ENCODE results near the gene LHX6.
A peak's percentile ranks its signal among the peaks of the same experiment; 100 is the strongest.

LHX6 gene

GRCh38 chr9:122228568-122229484 is at the start of gene LHX6:
Gene LHX6 (minus strand): TSS chr9:122228957. CDS start chr9:122228740, 217 bp downstream.
- no peak within 1 kb of the TSS for H3K27ac ChIP-seq
- no peak for DNase-seq (ENCODE audit: low read depth, low spot score)

GRCh38 chr9:122277285-122277897 is 48.6 kb upstream of the LHX6 start:
- DNase-seq (ENCODE audit: low read depth, low spot score), result no peak
- no peak overlapping the region for H3K27ac ChIP-seq

GRCh38 chr9:122276096-122276495 is 47.3 kb upstream of the LHX6 start:
- H3K27ac ChIP-seq, result no peak overlapping the region
- no peak for DNase-seq (ENCODE audit: low read depth, low spot score)

DNA sequence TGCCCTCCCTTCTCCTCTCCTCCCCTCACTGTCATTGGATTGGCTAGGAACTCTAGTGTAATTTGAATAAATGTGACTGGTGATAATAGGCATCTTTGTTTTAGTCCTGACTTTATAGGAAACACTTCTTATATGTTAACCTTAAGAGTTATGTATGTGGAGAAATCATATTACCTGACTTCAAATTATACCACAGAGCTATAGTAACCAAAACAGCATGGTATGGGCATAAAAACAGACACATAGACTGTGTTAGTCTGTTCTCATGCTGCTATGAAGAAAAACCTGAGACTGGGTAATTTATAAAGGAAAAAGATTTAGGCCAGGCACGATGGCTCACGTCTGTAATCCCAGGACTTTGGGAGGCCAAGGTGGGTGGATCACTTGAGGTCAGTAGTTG is 45.3 kb upstream of the LHX6 start:
- no peak overlapping the region for H3K27ac ChIP-seq
- DNase-seq (ENCODE audit: low read depth, low spot score), result no peak

GRCh38 chr9:122268041-122268814 is 39.5 kb upstream of the LHX6 start:
- no peak for DNase-seq (ENCODE audit: low read depth, low spot score)
- no peak overlapping the region for H3K27ac ChIP-seq

DNA sequence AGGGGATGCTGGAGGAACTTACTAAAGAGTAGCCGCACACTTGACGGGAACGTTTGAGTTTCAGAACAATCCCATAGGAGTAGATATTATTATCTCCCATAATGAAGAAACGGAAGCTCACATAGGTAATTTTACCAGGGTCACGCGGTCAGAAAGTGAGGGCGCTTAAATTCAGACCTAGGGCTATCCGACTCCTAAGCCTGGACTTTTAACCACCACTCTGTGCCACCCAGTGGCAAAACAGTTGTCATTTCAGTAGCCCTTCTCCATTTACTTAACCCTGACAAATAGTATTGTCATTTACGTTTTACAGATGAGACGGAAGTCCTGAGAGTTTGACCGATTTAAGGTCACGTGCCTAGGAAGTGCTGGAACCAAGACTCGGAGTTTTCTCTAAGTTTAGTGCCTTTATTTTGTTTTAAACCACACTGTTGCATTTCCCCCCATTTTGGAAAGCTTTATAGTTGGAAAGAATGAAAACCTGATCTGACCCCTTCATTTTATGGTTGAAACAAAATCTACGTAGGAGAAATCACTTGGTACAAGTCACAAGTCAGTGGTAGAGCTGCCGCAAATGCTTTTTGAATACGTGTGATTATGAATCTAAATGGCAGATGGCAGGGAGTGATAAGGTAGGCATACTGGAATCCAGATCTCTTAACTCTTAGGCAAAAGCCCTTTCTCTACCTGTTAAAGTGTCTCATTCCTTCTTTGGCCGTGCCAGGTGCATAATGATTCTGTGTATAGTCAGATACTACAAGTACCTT is 36.6 kb upstream of the LHX6 start:
- peak overlapping the region; percentile 84 for H3K27ac ChIP-seq
- DNase-seq (ENCODE audit: low read depth, low spot score), result no peak

DNA sequence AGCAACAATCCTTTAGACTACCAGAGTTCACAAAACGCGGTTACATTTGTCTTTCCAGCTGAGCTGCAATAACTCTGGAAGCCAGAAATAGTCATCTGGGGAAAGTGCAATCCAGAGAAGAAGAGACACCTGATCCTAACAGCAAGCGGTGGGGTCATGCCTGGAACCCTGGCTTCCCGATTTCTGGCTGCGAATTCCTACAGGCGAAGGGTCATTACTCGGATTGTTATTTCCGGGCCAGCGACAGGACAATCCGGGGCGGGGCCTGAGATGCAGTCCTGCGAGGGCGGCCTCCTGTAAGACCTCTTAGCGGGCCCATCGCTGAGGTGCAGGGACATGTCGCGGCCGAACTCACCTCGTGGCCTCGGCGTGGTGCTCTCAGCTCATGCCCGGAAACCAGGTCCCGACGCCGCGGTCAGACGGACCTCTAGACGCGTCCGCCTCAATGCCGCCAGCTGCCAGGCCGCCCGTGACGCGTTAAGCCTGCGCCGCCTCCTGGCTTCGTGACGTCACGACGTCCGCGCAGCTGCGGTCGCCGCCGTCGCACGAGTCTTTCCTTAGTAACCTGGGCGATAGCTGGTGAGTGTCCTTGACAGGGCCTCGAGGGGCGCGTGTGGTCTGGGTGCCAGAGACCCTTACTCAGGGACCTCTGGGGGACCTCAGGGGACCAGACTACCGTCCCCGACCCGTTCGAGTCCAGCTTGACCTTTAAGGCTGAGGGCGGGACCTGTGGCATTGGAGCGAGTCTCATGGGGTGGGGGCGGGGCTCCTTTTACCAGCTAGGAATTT is 35.8 kb upstream of the LHX6 start, which contains the start of the genes MRRF and RBM18:
Gene MRRF (plus strand): TSS at position 523 of the 789 bp plus-strand sequence. CDS start 6,010 bp downstream, outside the sequence.
Gene RBM18 (minus strand): TSS at position 481 of the 789 bp plus-strand sequence. CDS start 3,348 bp downstream, outside the sequence.
- peak within 1 kb of the TSS; percentile 84 for H3K27ac ChIP-seq
- DNase-seq (ENCODE audit: low read depth, low spot score), result peak; percentile 31

DNA sequence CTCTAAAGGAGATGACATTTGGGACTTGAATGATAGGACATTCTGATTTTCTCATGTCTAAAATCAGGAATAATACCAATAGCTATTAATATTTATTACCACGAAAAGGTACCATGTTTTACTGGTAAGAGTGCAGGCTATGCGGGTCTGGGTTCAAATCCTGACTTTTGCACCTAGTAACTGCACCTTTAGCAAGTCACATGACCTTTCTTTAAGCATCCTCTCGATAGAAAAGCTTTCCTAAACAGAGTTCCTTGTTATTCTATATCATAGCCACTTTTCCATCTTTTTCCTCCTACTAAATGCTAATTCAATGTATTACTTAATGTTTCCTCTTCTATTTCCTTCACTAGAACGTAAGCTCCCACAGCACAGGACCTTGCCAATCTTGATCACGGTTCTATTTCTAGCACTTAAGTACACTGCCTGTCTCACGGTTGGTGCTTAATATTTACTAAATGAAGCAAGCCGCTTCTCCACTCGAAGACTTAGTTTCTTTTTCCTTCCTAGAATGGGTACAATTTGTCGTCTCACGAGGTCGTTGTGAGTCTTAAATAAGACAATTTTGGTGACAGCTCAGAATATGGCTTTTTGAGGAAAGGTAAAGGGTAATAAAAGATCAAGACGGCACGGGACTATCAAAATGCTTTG is 35.1 kb upstream of the LHX6 start:
- no peak for DNase-seq (ENCODE audit: low read depth, low spot score)
- H3K27ac ChIP-seq, result peak overlapping the region; percentile 84

GRCh38 chr9:122262073-122262472 is 33.3 kb upstream of the LHX6 start:
- no peak for DNase-seq (ENCODE audit: low read depth, low spot score)
- no peak overlapping the region for H3K27ac ChIP-seq

DNA sequence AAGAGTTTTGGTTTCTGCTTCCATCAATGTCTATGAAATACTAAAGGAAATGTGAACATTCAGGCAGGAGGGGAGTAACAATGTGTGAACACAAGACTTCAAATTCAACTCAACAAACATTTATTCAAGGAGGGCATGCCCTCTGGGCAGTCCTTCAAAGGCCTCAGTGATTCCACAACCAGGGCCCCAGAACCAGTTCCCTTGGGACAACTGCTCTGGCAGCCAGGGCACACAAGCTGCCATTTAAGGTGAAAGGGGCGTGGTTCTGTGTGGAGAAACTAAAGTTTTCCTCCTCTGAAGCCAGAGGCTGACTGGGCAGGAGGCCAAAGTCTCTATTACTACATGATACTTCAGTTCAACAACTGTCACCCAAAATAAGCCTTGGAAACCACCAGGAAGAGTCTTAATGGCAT is 32.7 kb upstream of the LHX6 start:
- H3K27ac ChIP-seq, result no peak overlapping the region
- peak; percentile 16 for DNase-seq (ENCODE audit: low read depth, low spot score)

DNA sequence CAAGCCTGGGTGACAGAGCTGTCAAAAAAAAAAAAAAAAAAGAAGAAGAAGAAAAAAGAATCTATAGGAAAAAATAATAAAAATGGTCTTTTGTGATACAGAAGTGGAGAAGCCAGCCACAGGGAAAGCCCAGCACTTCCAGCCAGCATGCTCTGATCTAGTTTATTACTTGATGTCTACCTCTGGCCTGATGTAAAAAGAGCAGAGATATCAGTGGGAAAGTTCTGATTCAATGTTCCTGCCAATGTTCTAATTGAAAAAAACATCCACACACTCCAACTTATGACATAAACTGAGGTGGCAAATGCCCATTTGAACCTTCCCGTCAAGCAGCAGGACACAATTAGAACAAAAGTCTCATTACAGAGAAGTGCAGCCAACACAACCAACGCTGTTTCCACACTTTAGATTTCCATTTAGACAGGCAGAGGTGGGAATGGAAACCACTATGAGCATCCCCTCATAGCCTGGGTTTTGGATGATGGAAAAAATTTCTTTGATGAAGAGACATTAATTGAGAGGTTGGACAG is 30.2 kb upstream of the LHX6 start:
- no peak overlapping the region for H3K27ac ChIP-seq
- DNase-seq (ENCODE audit: low read depth, low spot score), result no peak

- no peak for DNase-seq (ENCODE audit: low read depth, low spot score)
- no peak overlapping the region for H3K27ac ChIP-seq
Measured at GRCh38 chr9:122256206-122256605, 27.4 kb upstream of the LHX6 start.

GRCh38 chr9:122254761-122255160 is 26.0 kb upstream of the LHX6 start:
- DNase-seq (ENCODE audit: low read depth, low spot score), result no peak
- H3K27ac ChIP-seq, result no peak overlapping the region

DNA sequence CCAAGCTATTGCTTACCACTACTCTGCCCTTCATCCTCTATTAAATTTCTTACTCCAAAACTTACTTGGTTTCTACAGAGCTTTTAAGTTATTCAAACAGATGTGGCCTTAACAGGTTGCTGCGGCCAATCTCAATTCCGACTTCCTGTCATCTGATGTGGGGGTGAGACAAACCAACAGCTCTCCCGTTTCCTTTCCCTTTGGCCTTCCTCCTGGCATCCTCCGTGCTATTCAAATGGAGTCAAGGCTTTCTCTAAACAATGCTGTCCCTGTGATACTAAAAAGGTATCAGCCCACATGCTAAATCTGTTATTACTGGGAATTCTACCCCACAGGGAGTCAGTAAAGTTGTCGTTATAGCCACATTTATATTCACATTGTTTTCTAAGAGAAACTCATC is 24.0 kb upstream of the LHX6 start:
- H3K27ac ChIP-seq, result no peak overlapping the region
- no peak for DNase-seq (ENCODE audit: low read depth, low spot score)

- no peak overlapping the region for H3K27ac ChIP-seq
- DNase-seq (ENCODE audit: low read depth, low spot score), result no peak
Measured at GRCh38 chr9:122251351-122251750, 22.6 kb upstream of the LHX6 start.

DNA sequence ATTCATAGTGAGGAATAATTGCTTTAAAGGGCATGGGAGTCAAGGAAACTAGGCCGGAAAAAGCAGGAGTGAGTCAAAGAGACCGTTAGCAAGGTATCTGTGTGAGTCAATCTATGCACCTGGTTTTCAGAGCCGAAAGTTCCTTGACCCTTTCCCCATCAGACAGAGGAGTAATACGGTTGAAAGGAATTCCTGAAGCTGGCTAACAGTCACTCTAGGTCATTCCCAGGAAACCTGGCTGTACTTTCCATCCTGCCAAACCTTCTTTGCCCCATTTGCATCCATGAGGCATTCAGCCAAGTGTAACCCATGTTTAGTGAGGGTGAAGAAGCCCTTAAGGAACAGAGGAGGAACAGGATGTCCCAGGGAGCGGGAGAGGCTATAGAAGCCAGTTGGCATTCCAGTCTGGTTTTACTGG is 19.7 kb upstream of the LHX6 start:
- DNase-seq (ENCODE audit: low read depth, low spot score), result peak; percentile 52
- peak overlapping the region; percentile 76 for H3K27ac ChIP-seq

DNA sequence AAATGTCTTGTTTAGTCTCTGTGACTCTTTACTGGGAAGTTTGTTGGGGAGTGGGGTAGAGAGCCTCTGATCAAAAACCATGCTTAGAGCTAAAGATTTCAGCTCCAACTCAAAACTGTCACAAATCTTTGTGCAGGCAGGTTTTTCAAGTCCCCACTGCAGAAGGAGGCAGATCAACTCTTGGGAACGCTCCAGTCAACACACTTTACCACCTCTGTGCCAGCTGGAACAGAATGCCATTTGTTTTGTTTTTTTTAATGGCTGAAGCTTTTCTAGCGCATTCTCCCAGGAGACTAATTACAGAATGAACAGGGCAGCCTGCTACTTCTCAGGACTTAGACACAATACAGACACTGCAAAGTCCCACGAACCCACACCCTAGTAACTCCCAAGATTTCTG is 17.9 kb upstream of the LHX6 start:
- no peak overlapping the region for H3K27ac ChIP-seq
- DNase-seq (ENCODE audit: low read depth, low spot score), result no peak

GRCh38 chr9:122244349-122244748 is 15.6 kb upstream of the LHX6 start:
- DNase-seq (ENCODE audit: low read depth, low spot score), result no peak
- no peak overlapping the region for H3K27ac ChIP-seq
